Left lung (tissue), 10 donors: ENCODE measurements around the gene GATAD1. TPM values are rescaled to one million over a fixed set of nuclear protein-coding genes. Genes with fewer than 3 reads are reported as not detected.

Source experiments
- ATAC-seq: fragments of 200-7000 bp; cut with Tn5 transposase; one replicate; pipeline ENCODE4 v1.9.1; 2020; ENCODE audit warnings: moderate library complexity
- DNase-seq, 4 donors: peaks; one replicate each; pipeline ENCODE4 v3.0.0-alpha.2; 2013 to 2020
- H3K27ac ChIP-seq, 2 donors: fragments of 200-600 bp; sonication (generic) in 1 of 2; one replicate each; pipeline versions ENCODE4 v1.5.0 to v1.8.0; 2020 to 2021
- H3K27me3 ChIP-seq, 2 donors: fragments of 200-600 bp; sonication (generic) in 1 of 2; one replicate each; pipeline versions ENCODE4 v1.5.0 to v1.8.0; 2020 to 2021
- H3K36me3 ChIP-seq, 2 donors: fragments of 200-600 bp; sonication (generic) in 1 of 2; one replicate each; pipeline versions ENCODE4 v1.5.0 to v1.8.0; 2020 to 2021
- H3K4me1 ChIP-seq, 2 donors: fragments of 200-600 bp; one replicate each; pipeline ENCODE4 v1.8.0; 2021
- H3K4me3 ChIP-seq, 2 donors: fragments of 200-600 bp; sonication (generic) in 1 of 2; one replicate each; pipeline versions ENCODE4 v1.5.0 to v1.8.0; 2020 to 2021; ENCODE audit warnings: mild to moderate bottlenecking in 1 of 2
- H3K9me3 ChIP-seq, 2 donors: fragments of 200-600 bp; sonication (generic) in 1 of 2; one replicate each; pipeline versions ENCODE4 v1.5.0 to v1.8.0; 2020 to 2021
- CTCF ChIP-seq, 2 donors: fragments of 200-600 bp; sonication (generic) in 1 of 2; IDR thresholded peaks; one replicate each; pipeline versions ENCODE4 v1.5.0 to v1.8.0; 2021; ENCODE audit warnings: antibody characterized with exemption in 2 of 2
- intact Hi-C, 2 donors: fragments of 100-400 bp; cut with DNase I; formaldehyde crosslinking; loops; one replicate each; pipeline versions ENCODE4 v1.11.2 to v1.14.2; 2022
- polyA plus RNA-seq, 6 donors: library from polyadenylated mRNA; unstranded; fragments of 120-200 nt; gene quantifications; one replicate each; pipeline ENCODE4 v1.2.1, GENCODE V29; 2013; ENCODE audit not compliant: insufficient read length in 6 of 6
- total RNA-seq, 2 donors: library from RNA; stranded (reverse); fragmentation: NEBNext Ultra II Directional; extraction: Animal tissue kit (Norgen Biotek cat#: 25700); gene quantifications; one replicate each; pipeline ENCODE4 v1.2.1, GENCODE V29; 2021
- donor health status: DM: no; HTN: yes; CAD: no.
- donor health status: DM: no; HTN: no; CAD: no.

The GATAD1 gene
- total and polyA plus RNA-seq, 8 donors: 28.4 to 74.3 (median 57.5) TPM

DNA sequence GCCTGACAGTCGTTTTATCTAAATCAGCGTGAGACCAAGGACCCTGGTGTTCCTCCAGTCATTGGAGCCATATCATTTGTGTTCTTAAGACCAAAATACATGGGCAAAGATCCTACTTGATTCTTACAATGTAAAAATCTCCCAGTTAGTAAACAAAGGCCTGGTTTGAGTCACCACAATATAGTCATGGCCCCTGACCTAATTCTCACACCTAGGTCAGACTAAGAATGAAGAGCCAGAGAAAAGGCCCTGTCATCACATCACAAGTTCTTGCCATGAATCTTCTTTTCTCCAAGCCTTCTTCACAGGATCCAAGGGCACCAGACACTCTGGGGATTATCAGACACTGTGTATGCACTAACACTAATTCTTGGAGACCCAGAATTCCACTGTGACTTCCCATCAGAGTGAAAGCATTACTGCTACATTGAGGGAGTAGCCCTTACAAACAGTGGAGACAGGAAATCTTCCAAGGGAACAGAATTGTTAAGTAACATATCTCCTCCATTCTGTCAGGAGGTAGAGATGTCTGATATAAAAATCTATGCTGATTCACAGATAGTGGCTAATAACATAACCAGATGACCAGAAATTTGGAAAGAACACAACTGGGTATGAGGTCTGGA lies 38.1 kb downstream of the GATAD1 start:
- Histone ChIP-seq H3K4me1 (no peaks in the 10 kb centered on the region), H3K27me3 (no peaks in the 10 kb centered on the region), H3K36me3 (peaks cover 0 to 55% of the 10 kb centered on the region in 2 donors), H3K27ac (no peak overlapping the region), H3K4me3 (no peak overlapping the region), H3K9me3 (no peaks in the 10 kb centered on the region)
- no peak for TF ChIP-seq CTCF (IDR thresholded peaks at IDR 0.05)
- intact Hi-C loops: no loop called here
- DNase-seq (no peak), ATAC-seq (no peak)

DNA sequence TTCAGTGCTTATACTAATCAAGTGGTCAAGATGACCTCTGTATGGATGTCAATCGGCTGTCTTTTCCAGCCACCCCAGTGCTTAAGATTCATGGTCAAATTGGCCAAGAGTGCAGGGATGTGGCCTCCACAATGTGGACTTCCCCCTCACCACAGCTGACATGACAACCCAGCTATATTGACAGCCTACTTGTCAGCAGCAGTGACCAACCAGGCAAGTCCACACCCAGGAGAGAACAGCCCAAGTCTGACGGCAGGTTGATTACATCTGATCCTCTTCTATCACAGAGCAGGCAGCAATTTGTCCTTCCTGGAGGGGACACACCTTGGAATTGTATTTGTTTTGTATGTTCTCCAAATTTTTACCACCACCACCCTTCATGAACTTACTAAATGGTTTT lies 38.7 kb downstream of the GATAD1 start:
- no peak overlapping the region for H3K4me3 ChIP-seq
- H3K9me3 ChIP-seq: no peaks in the 10 kb centered on the region
- DNase-seq (no peak), ATAC-seq (no peak)
- intact Hi-C loops: no loop called here
- H3K27ac ChIP-seq: no peak overlapping the region
- no peak for TF ChIP-seq CTCF (IDR thresholded peaks at IDR 0.05)
- no peaks in the 10 kb centered on the region for H3K4me1 ChIP-seq
- peaks cover 0 to 61% of the 10 kb centered on the region in 2 donors for H3K36me3 ChIP-seq
- no peaks in the 10 kb centered on the region for H3K27me3 ChIP-seq

- TF ChIP-seq CTCF (IDR thresholded peaks at IDR 0.05): no peak
- DNase-seq (no peak), ATAC-seq (no peak)
- Histone ChIP-seq H3K9me3 (no peaks in the 10 kb centered on the region), H3K36me3 (peaks cover 0 to 79% of the 10 kb centered on the region in 2 donors), H3K4me1 (no peaks in the 10 kb centered on the region), H3K27me3 (no peaks in the 10 kb centered on the region), H3K27ac (no peak overlapping the region), H3K4me3 (no peak overlapping the region)
- intact Hi-C loops: no loop called here
These were observed 40.5 kb downstream of the GATAD1 start for GRCh38 chr7:92487804-92488203.

GRCh38 chr7:92489634-92490033 lies 42.4 kb downstream of the GATAD1 start:
- peaks cover 0 to 92% of the 10 kb centered on the region in 2 donors for H3K36me3 ChIP-seq
- H3K4me1 ChIP-seq: no peaks in the 10 kb centered on the region
- H3K27me3 ChIP-seq: no peaks in the 10 kb centered on the region
- H3K27ac ChIP-seq: no peak overlapping the region
- no peak for ATAC-seq
- no peak for TF ChIP-seq CTCF (IDR thresholded peaks at IDR 0.05)
- DNase-seq: no peak
- intact Hi-C loops: no loop called here
- H3K9me3 ChIP-seq: no peaks in the 10 kb centered on the region
- H3K4me3 ChIP-seq: no peak overlapping the region

GRCh38 chr7:92496876-92497275 lies 49.6 kb downstream of the GATAD1 start:
- no peaks in the 10 kb centered on the region for H3K27me3 ChIP-seq
- peaks cover 0 to 72% of the 10 kb centered on the region in 2 donors for H3K36me3 ChIP-seq
- DNase-seq (no peak), ATAC-seq (no peak)
- no peak overlapping the region for H3K4me3 ChIP-seq
- H3K27ac ChIP-seq: no peak overlapping the region
- intact Hi-C loops: no loop called here
- no peak for TF ChIP-seq CTCF (IDR thresholded peaks at IDR 0.05)
- no peaks in the 10 kb centered on the region for H3K4me1 ChIP-seq
- H3K9me3 ChIP-seq: no peaks in the 10 kb centered on the region
